PC-3 (cell line): ENCODE measurements around the gene DRD1. TPM values are rescaled to one million over a fixed set of nuclear protein-coding genes. Genes with fewer than 3 reads are reported as not detected.

ENCODE experiments used
- ATAC-seq: fragments of 200-7000 bp; cut with Tn5 transposase; 2 replicates; pipeline ENCODE4 v1.9.1; 2020; ENCODE audit warnings: mild to moderate bottlenecking, moderate library complexity
- BruUV-seq: library from RNA; stranded (reverse); fragments of 400-500 nt; replicated peaks from 2 replicates; lab custom pipeline; 2021; lab: Mats Ljungman, UMichigan
- CTCF ChIA-PET: fragments of 300-600 bp; sonication (Branson Sonifier 250); formaldehyde crosslinking; loops from one replicate; lab custom pipeline; 2022; ENCODE audit warnings: antibody characterized with exemption; lab: Charles Lee
- POLR2A ChIA-PET: fragments of 300-600 bp; sonication (Branson Sonifier 250); formaldehyde crosslinking; loops from one replicate; lab custom pipeline; 2022; ENCODE audit warnings: antibody characterized with exemption; ENCODE audit not compliant: unreplicated experiment; lab: Charles Lee
- DNase-seq: peaks from one replicate; pipeline ENCODE4 v3.0.0-alpha.2; 2015
- H2AFZ ChIP-seq: fragments of 300-600 bp; sonication (generic); 2 replicates; pipeline ENCODE4 v1.6.0; 2016; ENCODE audit warnings: antibody characterized with exemption, low read length
- H3F3A ChIP-seq: fragments of 300-600 bp; sonication (generic); one replicate; pipeline ENCODE4 v1.6.0; 2017; ENCODE audit warnings: antibody characterized with exemption, low read length, control low read depth, mild to moderate bottlenecking; ENCODE audit not compliant: unreplicated experiment
- H3K27ac ChIP-seq: fragments of 300-600 bp; sonication (generic); 2 replicates; pipeline ENCODE4 v1.5.1; 2016; ENCODE audit warnings: mild to moderate bottlenecking, low read length
- H3K27me3 ChIP-seq: fragments of 300-600 bp; sonication (generic); 2 replicates; pipeline ENCODE4 v1.6.1; 2016; ENCODE audit warnings: low read length, mixed read lengths
- H3K36me3 ChIP-seq: fragments of 300-600 bp; sonication (generic); 2 replicates; pipeline ENCODE4 v1.6.1; 2016; ENCODE audit warnings: low read depth, mixed run types, low read length, mixed read lengths
- H3K4me1 ChIP-seq: fragments of 300-600 bp; sonication (generic); 2 replicates; pipeline ENCODE4 v1.5.1; 2016; ENCODE audit warnings: low read length; ENCODE audit not compliant: insufficient read depth
- H3K4me2 ChIP-seq: fragments of 300-600 bp; sonication (generic); 2 replicates; pipeline ENCODE4 v1.6.0; 2016; ENCODE audit warnings: low read length
- H3K4me3 ChIP-seq: fragments of 300-600 bp; sonication (generic); 2 replicates; pipeline ENCODE4 v1.5.1; 2016; ENCODE audit warnings: mild to moderate bottlenecking, low read length, mixed read lengths
- H3K79me2 ChIP-seq: fragments of 300-600 bp; sonication (generic); 2 replicates; pipeline ENCODE4 v1.6.1; 2017; ENCODE audit warnings: low read length, mixed read lengths
- H3K9ac ChIP-seq: fragments of 300-600 bp; sonication (generic); 2 replicates; pipeline ENCODE4 v1.6.0; 2016; ENCODE audit warnings: mild to moderate bottlenecking, low read length
- H3K9me2 ChIP-seq: fragments of 300-600 bp; sonication (generic); replicated peaks from 2 replicates; pipeline ENCODE4 v1.6.1; 2016; ENCODE audit warnings: mixed run types, low read length, mixed read lengths
- H3K9me3 ChIP-seq: fragments of 300-600 bp; sonication (generic); 2 replicates; pipeline ENCODE4 v1.6.1; 2016; ENCODE audit warnings: low read length, mixed read lengths
- H4K20me1 ChIP-seq: fragments of 300-600 bp; sonication (generic); 2 replicates; pipeline ENCODE4 v1.6.1; 2016; ENCODE audit warnings: low read length, mixed read lengths
- EZH2 ChIP-seq: fragments of 300-600 bp; sonication (generic); IDR thresholded peaks from one replicate; pipeline ENCODE4 v1.6.1; 2017; ENCODE audit warnings: antibody characterized with exemption, mild to moderate bottlenecking, low read length; ENCODE audit not compliant: unreplicated experiment
- EZH2phosphoT487 ChIP-seq: fragments of 300-600 bp; sonication (generic); IDR thresholded peaks from 2 replicates; pipeline ENCODE4 v1.6.1; 2018; ENCODE audit warnings: mild to moderate bottlenecking, antibody characterized with exemption, low read length, borderline replicate concordance
- intact Hi-C: fragments of 100-400 bp; cut with micrococcal nuclease; formaldehyde crosslinking; loops from 2 replicates; pipeline ENCODE4 v1.9.0; 2023
- total RNA-seq: library from RNA; depleted of rRNA; stranded (reverse); fragments of >200 nt; gene quantifications from 2 replicates; pipeline ENCODE4 v1.2.3, GENCODE V29; 2014
- TF ChIP-seq, protein P1 (sequence below): fragments of 300-600 bp; sonication (generic); conservative IDR thresholded peaks from 2 replicates; pipeline ENCODE4 v1.5.1; 2017; ENCODE audit warnings: antibody characterized with exemption, low read depth, mild to moderate bottlenecking, low read length

The DRD1 gene
- total RNA-seq, 1 experiment from 2014 or later = not detected

DNA sequence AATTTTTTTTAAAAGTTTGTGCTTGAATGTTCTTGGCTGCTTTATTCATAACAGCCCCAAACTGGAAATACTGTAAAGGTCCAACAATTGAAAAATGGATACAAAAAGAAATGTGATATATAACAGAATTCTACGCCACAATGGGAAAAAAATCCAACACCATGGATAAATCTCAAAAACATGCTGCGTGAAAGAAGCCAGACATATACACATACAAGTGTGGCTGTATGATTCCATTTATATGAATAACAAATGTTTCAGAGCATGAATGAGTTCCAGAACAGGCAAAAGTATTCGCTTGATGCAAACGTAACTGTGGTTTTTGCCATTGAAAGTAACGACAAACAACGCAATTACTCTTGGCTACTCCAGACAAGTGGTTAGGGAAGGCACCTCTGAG lies 27.2 kb upstream of the DRD1 start:
- H3K79me2 ChIP-seq = no peaks in the 10 kb centered on the region
- no peak overlapping the region for H3K27ac ChIP-seq
- H3K36me3 ChIP-seq = no peaks in the 10 kb centered on the region
- no TSS peak for BruUV-seq
- ATAC-seq (no peak), DNase-seq (no peak)
- intact Hi-C loops = no loop called here
- no peaks in the 10 kb centered on the region for H3K4me1 ChIP-seq
- no peak overlapping the region for H3K9ac ChIP-seq
- no peaks in the 10 kb centered on the region for H3K9me2 ChIP-seq
- TF ChIP-seq EZH2 = no peak
- no peak for TF ChIP-seq EZH2phosphoT487
- TF ChIP-seq, protein P1, sequence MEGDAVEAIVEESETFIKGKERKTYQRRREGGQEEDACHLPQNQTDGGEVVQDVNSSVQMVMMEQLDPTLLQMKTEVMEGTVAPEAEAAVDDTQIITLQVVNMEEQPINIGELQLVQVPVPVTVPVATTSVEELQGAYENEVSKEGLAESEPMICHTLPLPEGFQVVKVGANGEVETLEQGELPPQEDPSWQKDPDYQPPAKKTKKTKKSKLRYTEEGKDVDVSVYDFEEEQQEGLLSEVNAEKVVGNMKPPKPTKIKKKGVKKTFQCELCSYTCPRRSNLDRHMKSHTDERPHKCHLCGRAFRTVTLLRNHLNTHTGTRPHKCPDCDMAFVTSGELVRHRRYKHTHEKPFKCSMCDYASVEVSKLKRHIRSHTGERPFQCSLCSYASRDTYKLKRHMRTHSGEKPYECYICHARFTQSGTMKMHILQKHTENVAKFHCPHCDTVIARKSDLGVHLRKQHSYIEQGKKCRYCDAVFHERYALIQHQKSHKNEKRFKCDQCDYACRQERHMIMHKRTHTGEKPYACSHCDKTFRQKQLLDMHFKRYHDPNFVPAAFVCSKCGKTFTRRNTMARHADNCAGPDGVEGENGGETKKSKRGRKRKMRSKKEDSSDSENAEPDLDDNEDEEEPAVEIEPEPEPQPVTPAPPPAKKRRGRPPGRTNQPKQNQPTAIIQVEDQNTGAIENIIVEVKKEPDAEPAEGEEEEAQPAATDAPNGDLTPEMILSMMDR = no peak
- no peaks in the 10 kb centered on the region for H3K9me3 ChIP-seq
- H2AFZ ChIP-seq = no peak overlapping the region
- ChIA-PET CTCF (no interaction called here), POLR2A (no interaction called here)
- H3K4me2 ChIP-seq = no peak overlapping the region
- no peak overlapping the region for H3K4me3 ChIP-seq
- H4K20me1 ChIP-seq = no peaks in the 10 kb centered on the region
- H3F3A ChIP-seq = no peaks in the 10 kb centered on the region
- peaks cover 70% of the 10 kb centered on the region for H3K27me3 ChIP-seq

DNA sequence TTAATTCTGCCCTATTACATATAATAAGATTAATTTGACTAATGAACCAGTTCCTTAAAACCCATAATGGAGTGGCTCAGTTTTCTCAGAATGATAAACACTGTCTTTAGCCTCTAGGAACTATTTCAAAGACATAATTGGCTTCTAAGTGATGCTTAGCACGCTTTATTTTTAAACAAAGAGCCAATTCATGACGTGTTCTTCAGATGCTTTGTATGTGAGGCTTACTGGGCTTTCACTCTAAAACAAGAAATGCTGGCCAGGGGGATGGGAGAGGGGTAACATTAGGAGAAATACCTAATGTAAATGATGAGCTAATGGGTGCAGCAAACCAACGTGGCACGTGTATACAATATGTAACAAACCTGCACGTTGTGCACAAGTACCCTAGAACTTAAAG lies 26.8 kb upstream of the DRD1 start:
- Histone ChIP-seq H4K20me1 (no peaks in the 10 kb centered on the region), H3F3A (no peaks in the 10 kb centered on the region), H3K9me3 (no peaks in the 10 kb centered on the region), H3K27me3 (peaks cover 68% of the 10 kb centered on the region), H2AFZ (no peak overlapping the region), H3K4me1 (no peaks in the 10 kb centered on the region), H3K9me2 (no peaks in the 10 kb centered on the region), H3K36me3 (no peaks in the 10 kb centered on the region), H3K9ac (no peak overlapping the region), H3K4me2 (no peak overlapping the region), H3K79me2 (no peaks in the 10 kb centered on the region), H3K4me3 (no peak overlapping the region), H3K27ac (no peak overlapping the region)
- BruUV-seq = no TSS peak
- TF ChIP-seq, protein P1 = no peak
- TF ChIP-seq EZH2phosphoT487 (no peak), EZH2 (no peak)
- CTCF ChIA-PET = no interaction called here
- no peak for DNase-seq
- intact Hi-C loops = no loop called here
- no peak for ATAC-seq
- POLR2A ChIA-PET = no interaction called here

GRCh38 chr5:175469916-175470315 lies 25.9 kb upstream of the DRD1 start:
- peaks cover 60% of the 10 kb centered on the region for H3K27me3 ChIP-seq
- TF ChIP-seq EZH2 (no peak), EZH2phosphoT487 (no peak)
- TF ChIP-seq, protein P1 = no peak
- ATAC-seq (no peak), DNase-seq (no peak)
- H4K20me1 ChIP-seq = no peaks in the 10 kb centered on the region
- no peak overlapping the region for H2AFZ ChIP-seq
- no peaks in the 10 kb centered on the region for H3K4me1 ChIP-seq
- no peak overlapping the region for H3K27ac ChIP-seq
- no peak overlapping the region for H3K4me2 ChIP-seq
- ChIA-PET CTCF (no interaction called here), POLR2A (no interaction called here)
- no peaks in the 10 kb centered on the region for H3K79me2 ChIP-seq
- H3K36me3 ChIP-seq = no peaks in the 10 kb centered on the region
- H3K9ac ChIP-seq = no peak overlapping the region
- H3K9me2 ChIP-seq = no peaks in the 10 kb centered on the region
- H3K9me3 ChIP-seq = no peaks in the 10 kb centered on the region
- no TSS peak for BruUV-seq
- H3F3A ChIP-seq = no peaks in the 10 kb centered on the region
- no peak overlapping the region for H3K4me3 ChIP-seq
- intact Hi-C loops = no loop called here
